ENCODE measurements around the gene TBX10.

The TBX10 gene

GRCh38 chr11:67630943-67631331 lies 8.6 kb downstream of the TBX10 start:
- TF ChIP-seq GATA2 (IDR thresholded peaks at IDR 0.05; ENCODE audit: low read depth, low read length) (no peak), GATA3 (IDR thresholded peaks at IDR 0.05; ENCODE audit: low read depth, low read length) (no peak)

DNA sequence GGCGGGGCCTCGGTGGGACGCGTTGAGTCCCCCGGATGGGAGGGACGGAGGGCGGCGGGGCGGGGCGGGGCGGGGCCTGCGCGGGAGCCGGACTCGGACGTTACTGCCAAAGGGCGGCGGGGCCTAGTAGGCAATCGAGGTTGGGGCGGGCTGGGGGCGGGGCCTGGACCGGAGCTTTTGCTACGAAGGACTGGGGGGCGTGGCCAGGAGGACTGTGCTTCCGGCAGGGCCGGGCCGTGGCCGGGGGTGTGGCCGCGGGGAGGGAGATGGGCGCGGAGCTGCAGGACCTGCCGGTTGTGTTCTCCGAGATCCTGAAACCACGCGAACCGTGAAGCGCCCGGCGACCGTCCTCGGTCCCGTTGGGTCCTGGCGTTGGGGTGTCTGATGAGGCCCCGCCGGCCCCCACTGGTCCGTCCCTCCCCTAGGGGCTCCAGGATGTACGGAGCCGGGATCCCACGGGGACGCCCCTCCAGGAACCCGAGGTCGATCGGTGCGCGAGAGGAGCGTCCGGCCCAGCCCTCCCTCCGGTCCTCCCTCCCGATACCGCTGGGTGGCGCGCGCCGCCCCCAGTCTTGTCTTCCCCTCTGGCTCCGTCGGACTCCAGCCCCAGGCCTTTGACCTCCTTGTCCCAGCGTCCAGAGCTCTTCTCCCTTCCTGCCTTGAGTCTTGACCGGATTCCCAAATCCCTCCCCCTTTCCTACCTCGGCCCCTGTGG lies 9.2 kb downstream of the TBX10 start:
- TF ChIP-seq GATA3 (IDR thresholded peaks at IDR 0.05; ENCODE audit: low read depth, low read length) (no peak), GATA2 (IDR thresholded peaks at IDR 0.05; ENCODE audit: low read depth, low read length) (no peak)

DNA sequence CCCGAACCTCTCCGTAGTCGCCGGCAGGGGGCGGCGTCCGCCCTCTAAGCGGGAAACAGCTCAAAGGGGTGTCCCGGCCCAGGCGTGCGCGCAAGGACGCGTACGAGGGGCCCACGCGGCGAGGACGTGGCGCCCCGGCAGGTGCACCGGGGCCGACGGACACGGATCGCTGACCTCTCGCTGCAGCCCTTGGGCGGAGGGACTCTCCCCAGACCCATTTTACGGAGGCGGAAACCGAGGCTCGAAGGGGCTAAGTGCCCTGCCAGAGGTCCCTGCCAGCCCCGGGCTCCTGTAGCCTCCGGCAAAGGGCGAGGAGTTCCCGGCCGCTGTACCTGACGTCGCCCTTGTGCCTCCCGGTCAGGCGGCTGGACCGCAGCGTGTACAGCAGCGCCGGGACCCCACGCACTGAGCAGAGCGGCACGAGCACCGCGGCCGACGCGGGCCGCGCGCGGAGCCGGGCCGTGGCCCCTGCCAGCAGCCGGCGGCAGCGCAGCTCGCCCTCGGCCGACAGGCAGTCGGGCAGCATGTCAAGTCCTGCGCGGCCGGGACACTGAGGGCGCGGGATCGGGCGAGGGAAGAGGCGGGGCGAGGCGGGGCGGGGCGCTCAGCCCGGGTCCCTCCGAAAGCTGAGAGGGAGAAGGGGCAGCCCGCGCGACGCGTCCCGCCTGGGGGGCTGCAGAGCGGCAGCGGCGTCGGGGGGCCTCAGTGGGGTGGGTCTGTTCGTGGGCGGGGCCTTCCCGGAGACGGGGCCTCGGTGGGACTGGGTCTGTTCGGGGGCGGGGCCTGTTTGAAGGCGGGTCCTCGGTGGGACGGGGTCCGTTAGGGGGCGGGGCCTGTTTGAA lies 10.0 kb downstream of the TBX10 start, which contains the start of gene NUDT8:
Gene NUDT8 (minus strand): TSS at position 552 of the 842 bp plus-strand sequence. CDS start 26 bp downstream, at position 526.
- TF ChIP-seq GATA2 (IDR thresholded peaks at IDR 0.05; ENCODE audit: low read depth, low read length) (no peak), GATA3 (IDR thresholded peaks at IDR 0.05; ENCODE audit: low read depth, low read length) (no peak)

DNA sequence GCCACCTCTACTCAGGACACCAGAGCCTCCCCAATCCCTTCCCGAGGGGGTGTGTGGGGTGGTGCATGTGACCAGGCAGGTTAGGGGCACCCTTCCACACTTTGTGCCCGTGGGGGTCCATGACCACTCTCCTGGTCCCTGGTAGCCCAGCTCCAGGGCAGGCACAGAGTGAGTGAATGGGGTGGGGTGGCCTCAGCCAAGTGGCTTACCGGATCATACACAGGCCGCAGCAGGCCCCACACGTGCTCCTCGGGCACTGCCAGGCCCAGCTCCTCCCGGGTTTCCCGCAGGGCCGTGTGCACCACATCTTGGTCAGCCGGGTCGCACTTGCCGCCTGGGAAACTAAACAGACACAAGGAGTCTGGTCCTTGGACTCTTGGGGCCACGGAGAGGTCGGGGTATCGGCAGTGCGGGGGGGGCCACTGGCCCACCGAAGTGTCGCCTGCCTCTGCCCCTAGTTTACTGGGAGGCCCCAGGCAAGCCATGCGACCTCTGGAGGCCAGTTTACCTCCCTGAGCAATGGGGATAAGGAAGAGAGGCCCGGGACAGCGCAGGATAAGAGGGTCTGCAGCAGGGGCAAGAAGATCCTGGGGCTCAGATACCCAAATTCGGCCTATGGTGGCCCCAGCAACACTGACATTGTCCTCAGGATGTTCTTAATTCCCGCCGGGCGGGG lies 10.7 kb downstream of the TBX10 start:
- TF ChIP-seq GATA3 (IDR thresholded peaks at IDR 0.05; ENCODE audit: low read depth, low read length) (no peak), GATA2 (IDR thresholded peaks at IDR 0.05; ENCODE audit: low read depth, low read length) (no peak)

- TF ChIP-seq GATA2 (IDR thresholded peaks at IDR 0.05; ENCODE audit: low read depth, low read length) (no peak), GATA3 (IDR thresholded peaks at IDR 0.05; ENCODE audit: low read depth, low read length) (no peak)
Measured at GRCh38 chr11:67627812-67628624, 11.5 kb downstream of the TBX10 start.

- no peak for TF ChIP-seq GATA2 (IDR thresholded peaks at IDR 0.05; ENCODE audit: low read depth, low read length)
- TF ChIP-seq GATA3 (IDR thresholded peaks at IDR 0.05; ENCODE audit: low read depth, low read length): no peak
Measured at GRCh38 chr11:67627441-67627811, 12.1 kb downstream of the TBX10 start.

- TF ChIP-seq GATA3 (IDR thresholded peaks at IDR 0.05; ENCODE audit: low read depth, low read length): no peak
- no peak for TF ChIP-seq GATA2 (IDR thresholded peaks at IDR 0.05; ENCODE audit: low read depth, low read length)
Measured at GRCh38 chr11:67626970-67627369, 12.6 kb downstream of the TBX10 start.

GRCh38 chr11:67617243-67617953 lies 22.2 kb downstream of the TBX10 start:
- TF ChIP-seq GATA3 (IDR thresholded peaks at IDR 0.05; ENCODE audit: low read depth, low read length): no peak
- no peak for TF ChIP-seq GATA2 (IDR thresholded peaks at IDR 0.05; ENCODE audit: low read depth, low read length)

DNA sequence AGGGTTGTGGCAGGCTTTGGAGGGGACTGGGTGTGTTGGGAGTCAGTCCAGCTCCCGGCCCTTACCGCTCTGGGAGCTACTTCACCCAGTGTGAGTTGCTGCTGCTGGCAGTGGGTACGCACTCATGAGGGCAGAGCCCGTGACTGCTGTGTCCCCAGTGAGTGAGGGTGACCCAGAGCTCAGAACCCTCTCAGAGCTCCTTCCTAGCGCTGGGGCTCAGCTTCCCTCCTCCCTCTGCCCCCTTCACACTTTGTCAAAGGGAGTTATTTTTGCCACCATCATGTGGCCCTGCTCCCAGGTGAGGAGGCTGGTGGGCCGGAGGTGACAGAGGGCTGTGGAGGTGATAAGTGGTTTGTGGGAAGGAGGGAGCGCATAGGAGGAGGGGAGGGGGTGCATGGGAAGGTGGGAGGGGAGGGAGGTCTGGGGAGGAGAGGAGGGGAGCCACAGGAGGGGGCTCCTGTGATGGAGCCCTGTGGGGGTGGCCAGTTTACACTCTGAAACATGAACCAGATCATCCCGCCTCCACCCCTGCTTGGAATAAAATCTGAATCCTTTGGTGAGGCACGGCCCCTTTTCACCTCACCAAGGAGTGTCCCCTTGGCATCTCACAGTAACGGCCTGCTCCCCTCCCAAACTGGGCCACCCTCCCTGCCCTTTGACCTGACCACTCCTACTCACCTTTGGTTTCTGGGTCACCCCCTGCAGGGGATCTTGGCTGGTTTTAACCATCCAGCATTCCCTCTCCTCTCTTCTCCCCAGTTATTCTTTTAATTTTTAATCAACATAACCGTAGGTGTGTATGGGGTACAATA lies 22.9 kb downstream of the TBX10 start:
- no peak for TF ChIP-seq GATA3 (IDR thresholded peaks at IDR 0.05; ENCODE audit: low read depth, low read length)

DNA sequence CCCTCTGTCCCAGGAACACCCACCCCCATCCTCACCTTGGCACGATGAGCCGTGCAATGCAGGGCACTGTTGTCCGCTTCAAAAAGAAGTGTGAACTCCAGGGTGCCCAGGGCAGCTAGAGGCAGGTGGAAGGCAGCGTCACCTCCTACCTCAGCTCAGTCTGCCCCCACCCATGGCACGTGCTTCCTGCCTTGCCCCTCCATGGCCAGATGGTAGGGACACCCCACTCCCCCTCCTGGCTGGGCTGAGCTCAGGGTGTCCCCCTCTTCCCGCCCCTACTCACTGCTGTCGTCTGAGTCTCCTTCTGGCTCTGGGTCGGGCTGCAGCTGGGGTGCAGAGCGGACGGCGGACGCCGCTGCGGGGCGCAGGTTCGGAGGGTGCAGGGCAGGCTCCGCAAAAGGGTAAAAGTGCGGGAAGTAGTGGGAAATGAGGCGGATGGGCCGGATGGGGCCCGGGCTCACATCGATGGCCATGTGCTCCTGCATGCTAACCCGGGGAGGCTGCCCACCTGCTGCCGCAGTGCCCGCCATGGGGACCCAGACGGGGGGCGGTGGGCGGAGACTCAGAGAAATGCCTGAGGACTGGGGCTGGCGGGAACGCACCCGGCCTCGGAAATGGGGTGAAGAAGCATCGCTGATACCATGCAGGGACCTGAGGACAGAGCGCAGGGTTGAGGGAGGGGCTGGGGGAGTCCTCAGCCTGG lies 23.7 kb downstream of the TBX10 start:
- TF ChIP-seq GATA2 (IDR thresholded peaks at IDR 0.05; ENCODE audit: low read depth, low read length) (no peak), GATA3 (IDR thresholded peaks at IDR 0.05; ENCODE audit: low read depth, low read length) (no peak)

- TF ChIP-seq GATA2 (IDR thresholded peaks at IDR 0.05; ENCODE audit: low read depth, low read length) (no peak), GATA3 (IDR thresholded peaks at IDR 0.05; ENCODE audit: low read depth, low read length) (no peak)
Measured at GRCh38 chr11:67614730-67615714, 24.5 kb downstream of the TBX10 start.
